AG04449 (cell line): ENCODE data around the gene WNT16.

Experiments
- CTCF ChIA-PET: fragments of 350-600 bp; formaldehyde crosslinking; extraction: SDS; loops from one replicate; lab custom pipeline; 2021; ENCODE audit warnings: antibody characterized with exemption; lab: Yijun Ruan, JAX
- POLR2A ChIA-PET: fragments of 400-600, 350-600 bp; formaldehyde crosslinking; extraction: SDS; loops from one replicate; lab custom pipeline; 2020; ENCODE audit warnings: antibody characterized with exemption, inconsistent platforms; lab: Yijun Ruan, JAX
- DNase-seq: peaks from one replicate; pipeline ENCODE4 v3.0.0-alpha.2; 2010; ENCODE audit warnings: low read depth, low spot score
- H3K4me3 ChIP-seq: 2 replicates; pipeline ENCODE4 v1.5.1; 2011; ENCODE audit warnings: low read depth, mild to moderate bottlenecking, control low read depth, low read length
- CTCF ChIP-seq: IDR thresholded peaks from one replicate; pipeline ENCODE4 v1.5.1; 2011; ENCODE audit warnings: mild to moderate bottlenecking, moderate library complexity, low read length, control low read depth, inconsistent platforms; ENCODE audit not compliant: insufficient read depth; ENCODE audit errors: missing control alignments

The WNT16 gene

GRCh38 chr7:121339082-121339481 is 10.3 kb downstream of the WNT16 start:
- DNase-seq = no peak
- ChIA-PET POLR2A (no interaction called here), CTCF (interaction anchor here (0.9 kb wide), 2 partner anchors 10 to 231 kb away, joined by 4 to 5 read pairs; partner anchors contain the start of gene WNT16)
- TF ChIP-seq CTCF = no peak
- H3K4me3 ChIP-seq = no peak overlapping the region

DNA sequence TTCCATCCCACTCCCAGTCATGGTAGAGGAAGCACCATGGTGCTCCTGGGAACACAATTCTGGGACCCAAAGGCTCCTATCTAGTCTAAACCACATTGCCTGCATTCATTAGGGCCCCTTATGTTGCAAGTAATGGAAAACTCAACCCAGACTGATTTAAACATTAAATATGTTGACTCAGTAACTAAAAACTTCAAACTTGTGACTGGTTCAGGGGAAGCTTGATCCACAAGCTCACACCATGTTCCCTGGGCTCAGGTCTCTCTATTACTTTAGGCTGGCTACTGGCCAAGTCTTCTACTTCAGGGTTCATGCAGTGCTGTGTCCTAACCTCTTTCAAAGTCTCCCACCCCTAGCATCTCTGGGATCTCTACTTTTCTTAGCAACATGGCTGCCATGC is 13.1 kb downstream of the WNT16 start:
- no peak for TF ChIP-seq CTCF
- POLR2A ChIA-PET = no interaction called here
- CTCF ChIA-PET = no interaction called here
- H3K4me3 ChIP-seq = no peak overlapping the region
- no peak for DNase-seq

DNA sequence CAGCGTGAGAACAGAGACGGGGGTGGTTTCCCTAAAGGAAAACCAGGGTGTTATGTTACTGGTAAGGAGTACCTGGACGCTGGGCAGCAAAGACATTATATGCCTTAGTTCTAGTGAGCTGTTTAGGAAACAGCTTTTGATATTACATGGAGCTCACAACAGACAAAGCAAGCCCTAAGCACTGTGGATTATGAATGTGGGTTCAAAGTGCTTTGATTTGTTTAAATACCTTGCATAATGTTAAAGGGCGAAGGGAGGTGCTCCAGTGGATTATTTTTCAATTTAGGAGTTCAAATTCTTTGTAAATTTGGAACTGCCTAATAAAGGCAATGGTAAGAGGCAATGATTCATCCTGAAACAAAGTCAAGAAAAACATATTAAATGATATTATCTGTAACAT is 13.8 kb downstream of the WNT16 start:
- ChIA-PET CTCF (interaction anchor here (1.5 kb wide), 1 partner anchor 551 kb away, joined by 3 read pairs; no protein-coding TSS in a partner anchor), POLR2A (no interaction called here)
- DNase-seq = no peak
- no peak overlapping the region for H3K4me3 ChIP-seq
- TF ChIP-seq CTCF = no peak

DNA sequence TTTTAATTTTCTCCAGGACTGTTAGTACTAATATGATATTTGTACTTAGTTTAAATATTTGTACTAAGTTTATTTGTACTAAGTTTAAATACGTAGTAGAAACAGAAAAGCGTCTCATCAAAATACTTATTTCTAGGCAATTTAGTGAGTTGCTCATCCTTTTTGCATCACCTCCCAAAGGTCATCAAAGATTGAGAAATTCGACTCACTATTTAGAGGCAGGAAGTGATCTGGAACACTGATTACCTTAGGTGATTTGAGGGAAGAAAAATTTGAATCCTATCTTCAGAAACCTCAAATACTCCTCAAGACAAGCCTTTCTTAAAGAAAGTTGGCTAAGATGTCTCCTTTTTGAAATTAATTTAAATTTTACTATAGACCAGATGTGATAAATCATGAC is 14.5 kb downstream of the WNT16 start:
- ChIA-PET POLR2A (no interaction called here), CTCF (interaction anchor here (0.7 to 1.5 kb wide), 2 partner anchors 208 to 552 kb away, joined by 3 read pairs; no protein-coding TSS in a partner anchor)
- TF ChIP-seq CTCF = no peak
- H3K4me3 ChIP-seq = no peak overlapping the region
- no peak for DNase-seq

- CTCF ChIA-PET = interaction anchor here (0.7 to 1.5 kb wide), 3 partner anchors 9 to 553 kb away, joined by 3 to 4 read pairs (median 3); no protein-coding TSS in a partner anchor
- POLR2A ChIA-PET = no interaction called here
- TF ChIP-seq CTCF = no peak
- DNase-seq = no peak
- no peak overlapping the region for H3K4me3 ChIP-seq
These were observed 15.3 kb downstream of the WNT16 start for GRCh38 chr7:121344093-121344492.

DNA sequence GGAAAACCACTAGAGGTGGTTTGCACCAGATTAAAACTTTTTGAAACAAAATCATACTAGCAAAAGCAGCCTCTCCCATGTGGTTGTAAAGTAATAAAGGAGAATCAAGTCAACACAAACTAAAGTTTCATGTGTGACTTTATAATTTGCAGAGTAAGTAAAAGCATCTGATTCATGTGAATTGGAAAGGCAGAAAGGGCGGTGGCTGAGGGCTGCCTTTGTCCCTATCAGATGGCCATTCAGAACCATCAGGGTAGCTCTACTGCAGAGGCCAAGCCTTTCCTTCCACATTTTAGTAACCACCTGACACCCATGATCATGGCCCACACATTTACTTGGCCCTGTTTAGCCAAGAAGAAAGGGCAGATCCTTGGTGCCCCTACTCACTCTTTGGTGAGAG is 15.7 kb downstream of the WNT16 start:
- CTCF ChIA-PET = interaction anchor here (1.0 kb wide), 1 partner anchor 8 kb away, joined by 4 read pairs; no protein-coding TSS in a partner anchor

More for the DNA sequence above, 15.7 kb downstream of the WNT16 start:
- TF ChIP-seq CTCF = no peak
- no peak for DNase-seq
- H3K4me3 ChIP-seq = no peak overlapping the region
- POLR2A ChIA-PET = no interaction called here
